NCI-H1694 (cell line): Measurements from ENCODE around the gene TUBAL3.
"Not testable (repeated sequence)": the region's sequence is repeated elsewhere in the genome, so short reads cannot be mapped to it uniquely, and the experiment has no call there.

Experiments used
- DNase-seq: peaks from one replicate; lab custom pipeline; 2025; lab: John Stamatoyannopoulos, UW

The TUBAL3 gene

DNA sequence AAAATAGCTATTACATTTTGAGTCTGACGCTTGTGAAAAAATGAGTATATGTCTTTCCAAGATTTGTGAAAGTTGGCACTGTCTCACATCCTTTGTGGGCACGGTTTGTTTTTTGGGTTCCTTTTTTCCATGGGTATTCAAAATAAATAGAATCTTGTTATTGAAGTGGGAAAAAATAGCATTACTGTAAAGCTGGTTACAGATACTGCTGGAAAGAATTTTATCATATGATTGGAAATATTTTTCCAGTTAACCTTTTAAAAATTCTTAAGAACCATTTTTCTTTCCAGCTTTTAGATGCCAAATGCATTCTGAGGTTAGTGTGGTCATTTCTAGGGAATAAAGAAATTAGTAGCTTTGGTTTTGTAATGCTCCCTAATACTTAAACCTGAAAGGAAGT lies 19.1 kb upstream of the TUBAL3 start:
- no peak for DNase-seq

- no peak for DNase-seq
These were observed 15.0 kb upstream of the TUBAL3 start for GRCh38 chr10:5419466-5420094.

DNA sequence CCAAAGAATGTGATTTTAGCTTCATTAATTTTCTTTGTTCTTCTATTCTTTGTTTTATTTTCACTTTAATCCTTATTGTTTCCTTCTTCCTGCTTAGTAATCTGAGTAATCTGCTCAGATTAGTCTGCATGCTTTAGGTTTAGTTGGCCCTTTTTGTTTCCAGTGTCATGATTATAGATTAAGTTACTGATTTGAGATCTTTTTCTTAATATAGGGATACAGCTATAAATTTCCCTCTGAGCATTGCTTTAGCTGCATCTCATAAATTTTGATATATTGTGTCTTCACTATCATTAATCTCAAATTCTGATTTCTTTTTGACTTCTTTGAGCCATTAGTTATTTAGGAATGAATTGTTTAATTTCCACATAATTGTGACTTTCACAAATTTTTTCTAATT lies 14.0 kb upstream of the TUBAL3 start:
- no peak for DNase-seq

DNA sequence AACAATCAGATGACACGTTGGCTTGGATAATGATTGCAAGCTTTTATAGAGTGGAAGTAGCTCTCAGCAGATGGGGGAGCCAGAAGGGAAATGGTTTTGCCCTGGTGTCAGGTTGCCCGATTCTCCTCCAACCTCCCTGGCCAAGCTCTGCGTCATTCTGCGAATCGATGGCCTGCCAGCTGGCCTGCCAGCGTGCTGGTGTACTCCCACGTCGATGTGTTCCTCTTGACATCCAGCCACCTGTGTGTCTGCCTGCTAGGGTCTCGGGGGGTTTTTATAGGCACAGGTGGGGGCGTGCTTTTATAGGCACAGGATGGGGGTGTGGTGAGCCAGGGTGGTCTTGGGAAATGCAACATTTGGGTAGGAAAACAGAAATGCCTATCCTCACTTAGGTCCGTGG lies 12.4 kb upstream of the TUBAL3 start:
- peak; percentile 90 for DNase-seq

- DNase-seq, result peak; percentile 22
These were observed 8.6 kb upstream of the TUBAL3 start for GRCh38 chr10:5413012-5413938.

- peak; percentile 83 for DNase-seq
These were observed 7.8 kb upstream of the TUBAL3 start, which contains the start of gene NET1 for GRCh38 chr10:5412277-5412941. NET1 (plus strand) TSS chr10:5412557; CDS start chr10:5412693, 136 bp downstream.

DNA sequence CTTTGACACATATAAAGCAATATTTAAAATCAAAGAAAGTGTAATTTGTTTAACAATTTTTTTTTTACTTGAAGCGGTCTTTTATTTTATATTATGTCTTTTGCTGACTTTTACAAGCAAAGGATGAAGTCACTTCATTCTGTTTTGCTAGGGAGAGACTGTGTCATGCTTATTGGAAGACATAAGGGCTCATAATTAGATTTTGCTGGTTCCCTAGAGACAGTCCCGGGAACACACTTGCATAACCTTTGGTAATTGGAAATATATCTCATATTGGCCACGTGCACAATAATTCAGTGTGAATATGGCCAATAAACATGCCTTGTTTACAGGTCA lies 7.3 kb upstream of the TUBAL3 start:
- no peak for DNase-seq

DNA sequence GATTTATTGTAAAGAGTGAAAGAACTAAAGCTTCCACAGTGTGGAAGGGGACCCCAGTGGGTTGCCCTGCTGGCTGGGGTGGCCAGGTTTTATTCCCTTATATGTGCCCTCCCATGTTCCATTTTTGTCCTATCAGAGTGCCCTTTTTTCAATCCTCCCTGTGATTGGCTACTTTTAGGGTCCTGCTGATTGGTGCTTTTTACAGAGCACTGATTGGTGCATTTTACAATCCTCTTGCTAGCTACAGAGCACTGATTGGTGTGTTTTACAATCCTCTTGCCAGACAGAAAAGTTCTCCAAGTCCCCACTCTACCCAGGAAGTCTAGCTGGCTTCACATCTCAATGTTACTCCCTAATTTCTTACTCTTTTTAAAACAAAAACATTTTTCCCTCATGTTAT lies 6.2 kb upstream of the TUBAL3 start:
- not testable (repeated sequence) for DNase-seq

- no peak for DNase-seq
These were observed 2.3 kb upstream of the TUBAL3 start for GRCh38 chr10:5406918-5407317.

GRCh38 chr10:5402798-5403197 lies 1.8 kb downstream of the TUBAL3 start:
- DNase-seq, result no peak

DNA sequence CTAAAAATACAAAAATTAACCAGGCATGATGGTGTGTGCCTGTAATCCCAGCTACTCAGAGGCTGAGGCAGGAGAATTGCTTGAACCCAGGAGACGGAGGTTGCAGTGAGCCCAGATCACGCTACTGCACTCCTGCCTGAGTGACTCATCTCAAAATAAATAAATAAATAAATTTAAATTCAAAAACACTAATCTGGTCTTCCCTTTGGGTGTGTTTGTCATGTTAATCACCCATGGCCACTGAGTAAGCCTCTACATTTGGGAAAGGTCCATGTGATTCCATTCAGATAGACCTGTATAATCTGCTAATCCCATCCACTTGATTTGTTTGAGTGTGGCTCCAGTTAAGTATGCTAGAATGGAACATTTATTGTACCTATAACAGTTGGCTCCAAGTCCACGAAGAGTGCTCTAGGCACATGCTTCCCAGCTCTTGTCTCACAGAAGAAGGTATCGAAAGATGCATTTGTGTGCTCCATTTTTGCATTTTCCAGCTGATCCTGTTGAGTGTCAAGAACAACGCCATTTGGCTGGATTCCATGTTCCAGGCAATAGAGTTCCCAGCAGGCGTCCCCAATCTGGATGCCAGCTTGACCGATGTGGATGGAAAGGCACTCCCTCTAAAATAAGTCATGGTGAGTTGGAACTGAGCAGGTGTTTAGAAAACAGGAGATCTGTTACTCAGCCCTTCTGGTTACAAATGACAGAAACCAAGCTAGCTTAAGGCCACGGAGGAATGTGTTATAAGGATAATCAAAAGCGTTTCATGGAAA lies 4.0 kb downstream of the TUBAL3 start:
- DNase-seq, result no peak

- no peak for DNase-seq
These were observed 5.3 kb downstream of the TUBAL3 start for GRCh38 chr10:5399332-5399731.

DNA sequence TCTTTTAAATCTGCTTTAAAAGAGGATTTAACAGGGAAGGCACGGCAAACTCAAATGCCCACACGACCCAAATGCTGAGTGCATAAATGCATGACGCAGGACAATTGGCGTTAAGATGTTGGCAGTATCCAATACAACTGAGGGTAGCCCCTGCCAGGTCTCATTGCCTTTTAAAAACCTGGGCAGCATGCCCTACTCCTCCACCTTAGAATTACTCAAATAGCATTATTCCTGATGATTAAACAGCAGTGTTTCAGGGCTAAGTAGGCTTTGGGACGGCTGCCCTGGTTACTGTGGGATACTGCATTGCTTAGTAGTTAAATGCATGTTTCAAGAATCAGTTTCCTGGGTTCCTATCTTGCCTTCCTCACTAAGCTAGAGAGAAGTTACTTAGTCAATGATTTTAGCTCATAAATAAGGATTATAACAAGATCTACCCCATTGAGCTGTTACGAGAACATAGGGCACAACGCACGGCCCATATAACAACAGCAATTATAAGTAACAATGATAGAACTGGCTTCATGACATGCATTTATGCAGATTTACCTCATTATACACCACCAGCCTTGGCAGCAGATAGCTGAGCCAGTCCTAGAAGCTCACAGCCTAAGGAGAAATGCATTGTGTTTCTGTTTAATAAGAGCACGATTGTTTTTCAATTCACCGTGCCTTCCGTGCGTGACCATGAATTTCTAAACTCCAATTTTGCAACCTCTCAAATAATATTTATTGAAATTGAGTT lies 7.9 kb downstream of the TUBAL3 start:
- no peak for DNase-seq

- DNase-seq, result no peak
These were observed 9.5 kb downstream of the TUBAL3 start for GRCh38 chr10:5395168-5395567.

GRCh38 chr10:5393529-5393928 lies 11.1 kb downstream of the TUBAL3 start:
- DNase-seq, result no peak

DNA sequence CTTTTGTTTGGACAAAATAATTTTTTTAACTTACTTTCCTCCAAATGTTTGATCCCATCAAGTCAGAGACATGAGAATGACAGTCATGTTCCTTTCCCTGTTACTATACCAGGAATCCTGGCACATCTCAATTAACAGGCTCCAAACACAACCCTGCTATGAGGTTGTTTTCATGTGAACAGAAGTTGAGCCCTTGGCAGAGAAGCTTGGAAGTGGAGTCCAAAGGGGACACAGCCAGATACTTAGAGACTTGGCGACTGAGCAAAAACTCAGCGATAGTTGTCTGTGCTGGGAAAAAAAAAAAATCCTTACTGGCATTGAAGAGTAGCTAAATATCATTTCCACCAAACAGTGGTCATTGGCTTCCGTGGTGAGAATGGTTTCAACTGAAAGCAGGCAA lies 12.8 kb downstream of the TUBAL3 start:
- no peak for DNase-seq

- no peak for DNase-seq
These were observed 13.9 kb downstream of the TUBAL3 start for GRCh38 chr10:5390607-5391205.

- DNase-seq, result no peak
These were observed 17.5 kb downstream of the TUBAL3 start for GRCh38 chr10:5387169-5387568.

- no peak for DNase-seq
These were observed 19.4 kb downstream of the TUBAL3 start for GRCh38 chr10:5385224-5385623.

- DNase-seq, result no peak
These were observed 23.4 kb downstream of the TUBAL3 start for GRCh38 chr10:5381187-5381586.

DNA sequence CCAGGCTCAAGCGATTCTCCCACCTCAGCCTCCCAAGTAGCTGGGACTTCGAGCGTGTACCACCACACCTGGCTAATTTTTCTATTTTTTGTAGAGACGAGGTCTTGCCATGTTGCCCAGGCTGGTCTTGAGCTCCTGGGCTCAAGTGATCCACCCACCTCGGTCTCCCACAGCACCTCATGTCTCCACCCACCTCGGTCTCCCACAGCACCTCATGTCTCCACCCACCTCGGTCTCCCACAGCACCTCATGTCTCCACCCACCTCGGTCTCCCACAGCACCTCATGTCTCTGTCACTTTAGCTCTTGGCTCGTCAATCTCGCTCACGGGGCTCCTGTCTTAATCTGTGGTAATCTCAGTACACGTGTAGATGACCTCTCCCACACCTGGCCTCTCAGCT lies 24.2 kb downstream of the TUBAL3 start:
- DNase-seq, result not testable (repeated sequence)
